ENCODE measurements around the gene WEE1.

GRCh38 chr11:9600166-9600565, 26.7 kb downstream of the WEE1 start:
- no peak for TF ChIP-seq CTCF (IDR thresholded peaks at IDR 0.05; ENCODE audit: poor library complexity)
- no peak for TF ChIP-seq EZH2phosphoT487 (IDR thresholded peaks at IDR 0.05; ENCODE audit: low read depth, severe bottlenecking, unreplicated experiment)

Data from hepatocyte (in vitro differentiated cells).